Measurements from ENCODE around the gene MAGIX.

MAGIX gene

DNA sequence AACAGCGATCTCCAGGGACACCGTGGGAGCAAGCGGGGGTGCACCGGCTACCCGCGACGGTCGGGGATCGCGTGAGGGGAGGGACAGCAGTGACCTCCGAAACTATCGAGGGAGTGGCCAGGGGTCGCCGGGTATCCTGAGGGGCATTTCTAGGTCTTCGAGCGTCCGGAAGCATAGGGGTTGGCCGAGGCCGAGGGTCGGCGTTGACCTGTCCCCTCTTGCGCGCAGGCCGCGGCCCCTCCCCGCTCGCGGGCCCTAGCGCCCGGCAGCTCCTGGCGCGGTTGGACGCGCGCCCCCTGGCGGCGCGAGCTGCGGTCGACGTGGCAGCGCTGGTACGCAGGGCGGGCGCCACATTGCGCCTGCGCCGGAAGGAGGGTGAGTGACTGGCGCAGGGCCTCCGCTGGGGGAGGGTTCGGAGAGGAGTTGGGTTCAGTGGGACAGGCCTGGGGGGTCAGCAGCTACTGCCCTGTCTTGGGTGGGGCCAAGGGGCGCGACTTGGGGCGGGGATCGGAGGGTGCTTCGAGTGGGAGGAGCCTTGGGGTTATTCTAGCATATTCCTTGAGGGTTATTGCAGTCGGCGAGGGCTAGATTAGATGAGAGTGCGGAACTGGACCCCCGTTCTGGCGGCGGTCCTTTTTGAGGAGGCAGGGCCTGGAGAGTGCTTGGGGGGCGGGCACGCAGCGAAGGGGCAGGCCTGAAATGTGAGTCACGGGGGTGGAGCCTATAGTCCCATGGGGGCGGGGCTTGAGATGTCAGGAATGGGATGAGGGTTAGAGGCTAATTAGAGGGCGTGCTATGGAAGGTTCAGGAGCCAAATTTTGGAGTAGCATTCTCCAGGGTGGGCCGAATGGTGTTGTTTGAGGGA is 1.2 kb downstream of the MAGIX start:
- no peak for TF ChIP-seq TCF12 (IDR thresholded peaks at IDR 0.05; ENCODE audit: low read depth)
- TF ChIP-seq, protein P1, sequence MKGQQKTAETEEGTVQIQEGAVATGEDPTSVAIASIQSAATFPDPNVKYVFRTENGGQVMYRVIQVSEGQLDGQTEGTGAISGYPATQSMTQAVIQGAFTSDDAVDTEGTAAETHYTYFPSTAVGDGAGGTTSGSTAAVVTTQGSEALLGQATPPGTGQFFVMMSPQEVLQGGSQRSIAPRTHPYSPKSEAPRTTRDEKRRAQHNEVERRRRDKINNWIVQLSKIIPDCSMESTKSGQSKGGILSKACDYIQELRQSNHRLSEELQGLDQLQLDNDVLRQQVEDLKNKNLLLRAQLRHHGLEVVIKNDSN (IDR thresholded peaks at IDR 0.05): no peak
- no peak for TF ChIP-seq ZBTB7A (IDR thresholded peaks at IDR 0.05; ENCODE audit: low read depth)
- TF ChIP-seq REST (IDR thresholded peaks at IDR 0.05; ENCODE audit: low read depth): no peak
- TF ChIP-seq RAD21 (IDR thresholded peaks at IDR 0.05; ENCODE audit: low read depth): peak; percentile 27; the same call in 1 of the 2 replicates
- TF ChIP-seq, protein P2, sequence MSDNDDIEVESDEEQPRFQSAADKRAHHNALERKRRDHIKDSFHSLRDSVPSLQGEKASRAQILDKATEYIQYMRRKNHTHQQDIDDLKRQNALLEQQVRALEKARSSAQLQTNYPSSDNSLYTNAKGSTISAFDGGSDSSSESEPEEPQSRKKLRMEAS (IDR thresholded peaks at IDR 0.05): peak; percentile 11; the same call in 1 of the 2 replicates
- no peak for TF ChIP-seq YY1 (IDR thresholded peaks at IDR 0.05; ENCODE audit: low read depth)
- TF ChIP-seq TEAD4 (IDR thresholded peaks at IDR 0.05): no peak
- no peak for TF ChIP-seq EGR1 (IDR thresholded peaks at IDR 0.05)

- TF ChIP-seq CEBPB (IDR thresholded peaks at IDR 0.05): no peak
- no peak for TF ChIP-seq FOXM1 (IDR thresholded peaks at IDR 0.05; ENCODE audit: borderline replicate concordance, low read depth)
- TF ChIP-seq RAD21 (IDR thresholded peaks at IDR 0.05; ENCODE audit: low read depth): no peak
- TF ChIP-seq, protein P2 (IDR thresholded peaks at IDR 0.05): no peak
- TF ChIP-seq, protein P1 (IDR thresholded peaks at IDR 0.05): no peak
- no peak for TF ChIP-seq NFIC (IDR thresholded peaks at IDR 0.05)
- no peak for TF ChIP-seq CREB1 (IDR thresholded peaks at IDR 0.05; ENCODE audit: low read depth)
- TF ChIP-seq YY1 (IDR thresholded peaks at IDR 0.05; ENCODE audit: low read depth): no peak
- TF ChIP-seq EP300 (IDR thresholded peaks at IDR 0.05; ENCODE audit: borderline replicate concordance): no peak
- TF ChIP-seq ZBTB7A (IDR thresholded peaks at IDR 0.05; ENCODE audit: low read depth): no peak
- TF ChIP-seq TEAD4 (IDR thresholded peaks at IDR 0.05): no peak
- no peak for TF ChIP-seq EGR1 (IDR thresholded peaks at IDR 0.05)
- no peak for TF ChIP-seq TCF12 (IDR thresholded peaks at IDR 0.05; ENCODE audit: low read depth)
- TF ChIP-seq REST (IDR thresholded peaks at IDR 0.05; ENCODE audit: low read depth): no peak
- TF ChIP-seq TAF1 (IDR thresholded peaks at IDR 0.05; ENCODE audit: low read depth): no peak
Observed at GRCh38 chrX:49164589-49165360, 2.2 kb downstream of the MAGIX start.

GRCh38 chrX:49165901-49166881 is 3.6 kb downstream of the MAGIX start:
- TF ChIP-seq FOXM1 (IDR thresholded peaks at IDR 0.05; ENCODE audit: borderline replicate concordance, low read depth): no peak
- no peak for TF ChIP-seq RAD21 (IDR thresholded peaks at IDR 0.05; ENCODE audit: low read depth)
- TF ChIP-seq, protein P2 (IDR thresholded peaks at IDR 0.05): no peak
- TF ChIP-seq EGR1 (IDR thresholded peaks at IDR 0.05): no peak

DNA sequence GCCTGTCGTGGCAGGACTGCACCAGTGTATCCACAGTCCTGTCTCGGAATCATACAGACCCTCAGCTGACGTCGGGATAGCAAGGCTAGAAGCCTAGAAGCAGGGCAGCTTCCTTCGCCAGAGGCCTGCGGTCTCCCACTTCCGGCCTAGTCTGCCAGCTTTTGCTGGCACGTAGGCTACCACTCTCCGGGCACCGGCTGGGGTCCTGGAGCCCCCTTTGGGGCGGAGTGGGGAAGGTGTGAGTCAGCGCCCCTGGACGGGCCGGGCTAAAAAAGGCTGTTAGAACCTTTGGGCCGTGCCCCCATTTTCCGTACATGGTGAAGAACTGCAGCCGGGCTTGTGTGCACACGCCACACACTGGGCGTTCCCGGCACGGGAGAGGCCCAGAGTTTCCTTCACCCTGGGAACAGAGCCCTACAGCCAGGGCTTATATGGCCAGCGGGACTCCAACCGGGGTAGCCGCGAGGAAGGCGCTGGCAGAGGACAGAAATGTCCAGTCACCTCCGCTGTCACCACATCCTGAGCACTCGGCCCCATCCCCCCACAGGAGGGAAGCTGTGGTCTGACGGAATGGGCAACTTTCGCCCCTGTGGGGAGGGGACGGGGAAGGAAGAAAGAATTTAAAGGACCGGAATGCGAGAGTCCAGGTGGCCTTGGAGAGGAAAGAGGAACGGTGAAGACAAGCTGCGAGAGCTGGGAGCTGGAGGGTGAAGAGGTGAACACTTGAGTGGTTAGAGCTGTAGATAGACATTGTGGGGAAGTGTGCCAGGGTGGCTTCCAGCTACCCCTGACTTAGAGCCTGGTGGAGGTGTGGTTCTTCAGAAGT is 4.6 kb downstream of the MAGIX start:
- no peak for TF ChIP-seq CREB1 (IDR thresholded peaks at IDR 0.05; ENCODE audit: low read depth)
- no peak for TF ChIP-seq TAF1 (IDR thresholded peaks at IDR 0.05; ENCODE audit: low read depth)
- TF ChIP-seq RAD21 (IDR thresholded peaks at IDR 0.05; ENCODE audit: low read depth): no peak
- TF ChIP-seq CEBPB (IDR thresholded peaks at IDR 0.05): no peak
- TF ChIP-seq FOXM1 (IDR thresholded peaks at IDR 0.05; ENCODE audit: borderline replicate concordance, low read depth): no peak
- no peak for TF ChIP-seq TCF12 (IDR thresholded peaks at IDR 0.05; ENCODE audit: low read depth)
- no peak for TF ChIP-seq YY1 (IDR thresholded peaks at IDR 0.05; ENCODE audit: low read depth)
- TF ChIP-seq NFIC (IDR thresholded peaks at IDR 0.05): no peak
- TF ChIP-seq EGR1 (IDR thresholded peaks at IDR 0.05): no peak
- TF ChIP-seq REST (IDR thresholded peaks at IDR 0.05; ENCODE audit: low read depth): no peak
- TF ChIP-seq, protein P1 (IDR thresholded peaks at IDR 0.05): no peak
- no peak for TF ChIP-seq TEAD4 (IDR thresholded peaks at IDR 0.05)
- TF ChIP-seq ZBTB7A (IDR thresholded peaks at IDR 0.05; ENCODE audit: low read depth): no peak
- no peak for TF ChIP-seq EP300 (IDR thresholded peaks at IDR 0.05; ENCODE audit: borderline replicate concordance)
- TF ChIP-seq, protein P2 (IDR thresholded peaks at IDR 0.05): no peak

Measured in Ishikawa (cell line).